NCI-H1092 (cell line): ENCODE measurements around the gene LIMK1.
"Not testable (repeated sequence)": the region's sequence is repeated elsewhere in the genome, so short reads cannot be mapped to it uniquely, and the experiment has no call there.

Source experiments
- DNase-seq: peaks from one replicate; lab custom pipeline; 2025; lab: John Stamatoyannopoulos, UW

Gene LIMK1

GRCh38 chr7:74083117-74083876, at the start of gene LIMK1:
LIMK1 (plus strand) TSS chr7:74083804; CDS start chr7:74083991, 187 bp downstream.
- DNase-seq: peak; percentile 77

DNA sequence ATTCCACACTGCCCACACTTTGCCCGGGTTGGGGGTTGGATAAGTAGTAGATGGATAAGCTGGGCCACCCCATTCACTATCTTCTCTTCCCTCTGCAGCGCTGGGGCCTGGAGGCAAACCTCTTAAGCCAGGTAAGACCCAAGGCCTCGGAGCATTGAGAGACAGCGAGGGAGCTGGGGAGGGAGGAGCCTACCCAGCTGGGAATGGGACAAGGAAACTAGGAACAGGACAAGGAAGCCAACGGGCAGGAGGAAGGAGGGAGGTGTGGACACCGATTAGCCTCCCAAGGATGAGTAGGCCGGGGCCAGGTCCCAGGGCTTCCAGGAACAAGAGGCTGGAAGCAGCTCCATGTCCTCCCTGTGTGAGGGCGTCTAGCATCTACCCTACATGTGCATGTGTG, 46.0 kb upstream of the LIMK1 start:
- no peak for DNase-seq

DNA sequence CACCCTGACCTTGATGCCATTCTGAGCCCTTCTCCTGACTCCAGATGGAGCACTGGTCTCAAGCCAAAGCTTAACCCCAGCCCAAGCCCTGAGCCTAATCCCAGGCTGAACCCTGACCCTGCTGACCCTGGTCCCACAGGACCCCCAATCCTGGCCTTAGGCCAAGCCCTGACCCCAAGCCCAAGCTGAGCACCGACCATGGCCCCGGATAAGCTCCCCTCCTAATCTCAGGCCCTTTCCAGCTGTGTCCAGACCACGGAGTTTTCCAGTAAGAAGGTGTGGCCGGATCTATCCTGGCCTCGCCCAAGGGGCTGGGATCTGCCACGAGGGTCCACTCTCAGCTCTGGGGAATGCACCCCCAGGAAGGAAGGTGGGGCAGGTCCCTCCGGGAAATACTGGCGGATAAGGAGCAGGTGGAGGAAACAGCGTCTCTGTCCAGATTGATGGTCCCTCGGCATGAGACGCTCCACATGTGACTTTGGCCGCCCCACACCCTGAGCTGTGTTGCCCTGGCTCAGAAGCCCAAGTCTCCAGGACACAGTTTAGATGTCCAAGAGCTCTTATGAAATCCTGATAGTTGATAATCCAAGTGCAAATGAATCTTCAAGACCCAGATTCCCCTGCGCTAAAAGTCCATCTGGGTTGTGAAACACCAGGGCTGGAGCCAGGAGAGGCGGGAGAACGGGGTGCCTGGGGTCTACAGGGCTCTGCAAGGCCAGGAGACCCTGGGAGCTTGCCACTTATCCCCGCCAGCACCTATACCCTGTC, 45.2 kb upstream of the LIMK1 start:
- DNase-seq: no peak

DNA sequence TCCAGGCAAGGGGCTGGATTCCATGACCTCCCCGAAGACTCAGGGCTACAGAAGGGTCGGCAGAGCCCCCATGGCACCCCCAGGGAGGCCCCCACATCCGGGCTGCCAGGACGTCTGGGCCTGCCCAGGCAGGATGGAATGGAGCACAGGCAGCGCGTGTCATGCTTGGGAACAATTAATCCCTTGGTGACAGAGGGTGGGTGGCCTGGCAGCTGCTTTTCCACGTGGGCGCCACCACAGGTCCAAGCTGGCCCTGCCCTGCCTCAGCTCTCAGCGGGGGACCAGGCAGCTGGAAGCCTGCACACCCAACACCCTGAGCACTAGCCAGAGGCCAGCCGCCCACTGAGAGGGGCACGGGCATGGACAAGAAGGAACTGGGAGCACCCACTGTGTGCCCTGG, 44.3 kb upstream of the LIMK1 start:
- DNase-seq: no peak

- DNase-seq: no peak
Measured at GRCh38 chr7:74040101-74040790, 43.4 kb upstream of the LIMK1 start.

DNA sequence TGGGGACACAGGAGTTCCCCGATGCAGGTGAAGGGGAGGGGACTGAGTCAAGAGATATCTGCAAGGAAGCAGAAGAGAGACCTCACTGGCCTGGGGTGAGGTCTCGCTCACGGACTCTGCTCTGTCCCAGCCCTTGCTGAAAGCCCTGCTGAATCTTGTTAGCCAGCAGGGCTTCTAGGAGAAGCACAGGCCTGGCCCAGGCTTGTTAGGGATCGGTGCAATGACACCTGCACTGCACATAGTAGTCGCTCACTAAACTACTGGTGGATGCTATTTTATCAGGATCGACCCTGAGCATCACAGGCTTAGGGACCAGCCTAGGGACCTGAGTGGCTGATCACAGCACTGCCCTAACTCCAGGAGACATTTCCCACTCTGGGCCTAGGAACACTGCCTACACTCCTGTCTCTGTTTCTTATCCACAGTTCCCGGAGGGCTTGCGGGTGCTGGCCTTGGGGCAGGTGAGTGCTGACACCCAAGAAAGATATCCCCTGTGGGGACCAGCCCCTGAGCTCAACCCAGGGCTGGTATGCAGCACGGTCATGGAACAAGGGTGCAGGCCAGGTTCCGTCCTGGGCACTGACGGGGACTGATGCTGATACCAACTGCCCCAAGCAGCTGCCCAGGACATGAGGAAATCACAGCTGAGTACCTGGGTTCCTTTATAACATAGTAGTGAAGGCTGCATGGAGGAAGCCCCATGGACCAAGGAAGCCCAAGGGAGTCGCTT, 42.6 kb upstream of the LIMK1 start:
- no peak for DNase-seq

DNA sequence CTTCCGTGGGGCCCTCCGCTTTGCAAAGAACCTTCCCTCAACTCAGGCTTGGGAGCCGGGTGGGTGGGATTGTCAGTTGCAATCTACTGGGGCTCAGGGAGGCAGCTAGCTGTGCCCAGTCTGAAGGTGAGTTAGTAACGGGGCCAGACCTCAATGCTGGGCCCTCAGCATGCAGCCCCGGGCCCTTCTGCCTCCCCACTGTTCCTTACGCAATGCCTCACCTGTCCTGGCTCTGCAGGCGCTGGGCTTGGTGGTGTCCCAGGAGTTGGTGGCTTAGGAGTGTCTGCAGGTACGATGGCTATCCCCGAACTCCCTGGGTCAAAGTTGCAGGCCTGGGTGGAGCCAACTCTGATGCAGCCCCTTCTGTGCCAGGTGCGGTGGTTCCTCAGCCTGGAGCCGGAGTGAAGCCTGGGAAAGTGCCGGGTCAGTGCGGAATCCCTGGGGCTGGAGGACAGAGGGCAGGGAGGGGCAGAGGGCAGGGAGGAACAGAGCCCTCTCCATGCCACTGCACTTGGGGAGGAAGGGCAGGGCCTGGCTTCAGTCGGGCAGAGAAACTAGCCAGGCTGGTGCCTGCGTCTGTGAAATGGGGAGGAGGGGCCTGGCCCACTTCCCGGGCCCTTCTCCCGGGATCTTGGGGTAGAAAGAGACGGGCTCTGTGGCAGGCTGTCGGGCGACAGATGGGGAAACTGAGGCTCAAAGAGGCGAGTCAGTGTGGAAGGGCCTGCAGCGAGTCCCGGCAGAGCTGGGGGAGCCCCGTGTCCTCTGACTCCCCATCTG, 40.7 kb upstream of the LIMK1 start:
- DNase-seq: no peak

GRCh38 chr7:74043523-74043951, 40.1 kb upstream of the LIMK1 start:
- DNase-seq: peak; percentile 29

GRCh38 chr7:74044366-74045350, 38.9 kb upstream of the LIMK1 start:
- no peak for DNase-seq

DNA sequence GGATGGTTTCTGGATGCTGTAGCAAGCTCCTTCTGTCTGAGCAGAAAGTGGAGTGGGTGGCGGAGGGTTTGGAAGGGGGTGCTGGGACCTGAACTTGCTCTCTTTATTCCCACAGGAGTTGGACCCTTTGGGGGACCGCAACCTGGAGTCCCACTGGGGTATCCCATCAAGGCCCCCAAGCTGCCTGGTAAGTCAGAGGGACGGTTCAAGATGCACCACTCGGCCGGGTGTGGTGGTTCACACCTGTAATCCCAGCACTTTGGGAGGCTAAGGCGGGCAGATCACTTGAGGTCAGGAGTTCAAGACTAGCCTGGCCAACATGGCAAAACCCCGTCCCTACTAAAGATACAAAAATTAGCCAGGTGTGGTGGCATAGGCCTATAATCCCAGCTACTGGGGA, 37.0 kb upstream of the LIMK1 start:
- DNase-seq: not testable (repeated sequence)

GRCh38 chr7:74047804-74048380, 35.7 kb upstream of the LIMK1 start:
- no peak for DNase-seq

GRCh38 chr7:74048999-74049599, 34.5 kb upstream of the LIMK1 start:
- no peak for DNase-seq

GRCh38 chr7:74049997-74050798, 33.4 kb upstream of the LIMK1 start:
- no peak for DNase-seq

- DNase-seq: no peak
Measured at GRCh38 chr7:74051193-74051592, 32.4 kb upstream of the LIMK1 start.

- no peak for DNase-seq
Measured at GRCh38 chr7:74051629-74052410, 31.8 kb upstream of the LIMK1 start.

DNA sequence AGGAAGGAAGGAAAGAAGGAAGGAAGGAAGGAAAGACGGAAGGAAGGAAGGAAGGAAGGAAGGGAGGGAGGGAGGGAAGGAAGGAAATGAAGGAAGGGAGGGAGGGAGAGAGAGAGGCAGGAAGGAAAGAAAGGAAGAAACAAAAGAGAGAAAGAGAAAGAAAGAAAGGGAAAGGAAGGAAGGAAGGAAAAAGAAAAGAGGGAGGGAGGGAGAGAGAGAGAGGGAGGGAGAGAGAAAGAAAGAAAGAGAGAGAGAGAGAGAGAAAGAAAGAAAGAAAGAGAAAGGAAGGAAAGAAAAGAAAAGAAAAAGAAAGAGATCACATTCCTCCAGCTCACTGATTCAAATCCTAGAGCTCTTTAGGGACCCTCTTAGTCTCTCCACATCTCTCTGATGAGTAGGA, 31.0 kb upstream of the LIMK1 start:
- DNase-seq: no peak

- DNase-seq: no peak
Measured at GRCh38 chr7:74053589-74054186, 29.9 kb upstream of the LIMK1 start.
